GM18873 (cell line): Measurements from ENCODE around the gene CDK9.

Experiments
- ATAC-seq: cut with Tn5 transposase; IDR thresholded peaks from one replicate; pipeline ENCODE4 v1.9.1; 2021; ENCODE audit warnings: mild to moderate bottlenecking, moderate library complexity, moderate number of reproducible peaks; ENCODE audit not compliant: unreplicated experiment, low FRiP score

CDK9 gene

DNA sequence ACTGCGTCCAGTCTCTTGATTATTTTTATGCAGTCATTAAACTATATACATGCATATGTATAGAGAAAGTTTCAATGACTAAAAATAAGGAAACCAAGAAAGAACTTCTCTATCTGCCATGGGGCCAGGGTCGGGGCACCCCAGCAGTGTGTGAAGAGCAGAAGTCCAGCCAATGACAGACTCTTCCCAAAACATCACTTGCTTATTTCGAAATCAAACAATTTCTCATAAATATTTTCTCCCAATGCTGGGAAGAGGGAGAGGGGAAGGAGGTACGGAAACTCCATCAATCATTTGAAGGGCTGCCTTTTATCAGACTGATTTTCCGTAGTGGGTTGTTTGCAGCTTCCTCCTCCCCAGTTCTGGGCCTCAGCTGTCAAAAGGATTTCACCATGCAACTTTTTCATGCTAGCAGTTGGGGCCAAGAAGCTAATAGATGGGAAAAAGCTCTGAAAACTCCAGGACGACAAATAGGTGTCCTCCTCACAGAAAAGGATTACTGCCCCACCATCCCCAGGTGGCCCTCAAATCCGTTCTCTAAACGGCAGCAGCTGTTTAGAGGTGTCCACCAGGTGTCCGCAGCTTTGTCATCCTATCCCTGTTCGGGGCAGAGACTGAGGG lies 16.2 kb downstream of the CDK9 start:
- no peak for ATAC-seq

DNA sequence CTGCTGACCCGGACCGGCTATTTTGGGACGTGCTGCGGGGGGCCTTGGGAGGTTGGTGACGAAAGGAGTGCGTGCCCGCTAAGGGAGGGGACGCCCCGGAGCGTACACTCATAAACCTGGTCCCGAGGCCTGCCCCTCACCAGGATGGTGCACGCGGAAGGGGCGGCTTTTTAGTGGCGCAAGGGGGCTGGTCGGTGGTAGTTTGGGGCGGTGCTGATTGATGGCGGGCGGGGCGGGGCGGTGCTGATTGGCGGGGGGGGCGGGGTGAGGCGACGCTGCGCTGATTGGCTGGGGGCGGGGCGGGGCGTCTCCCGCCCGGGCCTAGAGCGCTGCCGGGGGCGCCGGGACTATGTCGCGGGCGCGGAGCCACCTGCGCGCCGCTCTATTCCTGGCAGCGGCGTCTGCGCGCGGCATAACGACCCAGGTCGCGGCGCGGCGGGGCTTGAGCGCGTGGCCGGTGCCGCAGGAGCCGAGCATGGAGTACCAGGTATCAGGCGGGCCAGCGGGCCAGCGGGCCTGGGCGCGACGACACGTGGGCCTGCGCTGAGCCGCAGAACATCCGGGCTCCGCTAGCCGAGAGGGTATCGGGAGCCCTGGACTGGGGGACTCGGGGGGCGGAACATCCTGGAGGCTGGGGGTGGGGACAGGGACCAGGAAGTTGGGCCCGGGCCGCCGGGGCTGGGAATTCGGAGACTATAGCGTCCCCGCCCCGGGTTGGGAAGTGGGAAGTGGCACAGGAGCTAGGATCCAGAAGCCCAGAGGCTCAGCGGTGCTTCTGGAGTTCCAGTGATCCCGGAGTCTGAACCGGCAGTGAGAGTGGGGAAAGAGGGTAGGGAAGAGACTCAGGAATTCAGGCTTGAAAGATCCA lies 17.0 kb downstream of the CDK9 start, which contains the start of gene FPGS:
TSS of gene FPGS (plus strand) at position 307 of the 868 bp plus-strand sequence. CDS start at position 350, 43 bp downstream.
- peak; percentile 48 for ATAC-seq

DNA sequence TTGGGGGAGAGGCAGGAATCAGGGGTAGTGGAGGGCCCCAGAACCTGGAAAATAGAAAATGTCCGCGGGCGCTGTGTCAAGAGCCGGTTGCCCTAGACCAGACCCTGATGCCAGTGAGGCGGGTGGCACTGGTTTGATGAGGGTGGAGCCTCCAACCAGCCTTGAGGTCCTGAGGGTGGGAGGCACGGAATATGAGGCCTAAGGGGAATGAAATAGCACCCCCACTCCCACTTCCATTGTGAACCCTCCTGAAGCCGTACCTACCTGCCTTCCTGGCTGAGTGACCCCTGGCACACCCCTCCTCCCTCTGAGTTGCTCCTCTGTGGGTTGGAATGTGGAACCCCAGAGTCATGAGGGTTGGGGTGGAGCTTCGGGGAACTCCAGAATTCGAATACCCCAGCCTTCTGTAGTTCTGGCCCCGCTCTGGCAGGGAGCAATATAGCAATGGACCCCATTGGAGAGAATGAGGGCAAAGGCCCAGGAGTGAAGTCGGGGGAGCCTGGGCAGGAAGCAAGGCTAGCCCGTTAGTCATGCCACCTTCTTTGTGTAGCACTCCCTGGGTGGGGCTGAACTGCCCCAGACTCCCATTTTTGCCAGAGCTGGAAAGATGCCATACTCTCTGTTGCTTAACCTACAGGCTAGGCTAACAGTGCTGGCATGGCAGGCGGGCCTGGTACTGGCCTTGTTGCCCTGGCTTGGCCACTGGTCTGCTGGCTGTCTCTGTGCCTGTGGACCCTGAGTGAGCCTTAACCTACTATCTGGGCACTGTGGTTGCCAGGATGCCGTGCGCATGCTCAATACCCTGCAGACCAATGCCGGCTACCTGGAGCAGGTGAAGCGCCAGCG lies 17.9 kb downstream of the CDK9 start:
- no peak for ATAC-seq

DNA sequence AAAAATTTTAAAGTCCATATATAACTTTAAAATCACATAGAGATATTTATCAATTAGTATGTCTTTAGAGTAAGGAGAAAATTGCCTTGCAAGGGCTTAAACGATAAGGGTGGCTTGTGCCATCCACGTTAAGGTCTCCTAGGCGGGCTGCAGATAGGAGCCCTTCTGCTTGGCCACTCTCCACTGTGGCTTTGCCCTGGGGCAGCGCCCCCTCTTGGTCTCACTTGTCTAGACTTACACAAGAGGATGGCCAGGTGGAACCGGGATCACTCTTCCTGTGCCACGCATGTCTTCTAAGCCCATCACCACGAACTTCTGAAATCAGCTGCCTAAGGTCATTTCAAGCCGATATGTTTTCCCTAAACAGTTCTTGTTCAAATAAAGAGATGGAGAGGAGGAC lies 19.8 kb downstream of the CDK9 start:
- ATAC-seq: no peak

DNA sequence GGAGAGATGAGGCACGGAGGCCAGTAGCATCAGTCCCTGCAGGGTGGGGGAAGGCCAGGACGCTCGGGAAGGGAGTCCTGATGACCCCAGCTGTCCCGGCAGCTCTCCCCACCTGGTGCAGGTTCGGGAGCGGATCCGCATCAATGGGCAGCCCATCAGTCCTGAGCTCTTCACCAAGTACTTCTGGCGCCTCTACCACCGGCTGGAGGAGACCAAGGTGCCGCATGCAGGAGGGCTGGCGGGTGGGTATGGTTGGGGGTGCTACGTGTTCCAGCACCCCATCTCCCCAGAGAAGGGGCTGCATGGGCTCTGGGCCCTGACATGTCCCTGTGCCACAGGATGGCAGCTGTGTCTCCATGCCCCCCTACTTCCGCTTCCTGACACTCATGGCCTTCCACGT lies 21.0 kb downstream of the CDK9 start:
- no peak for ATAC-seq

DNA sequence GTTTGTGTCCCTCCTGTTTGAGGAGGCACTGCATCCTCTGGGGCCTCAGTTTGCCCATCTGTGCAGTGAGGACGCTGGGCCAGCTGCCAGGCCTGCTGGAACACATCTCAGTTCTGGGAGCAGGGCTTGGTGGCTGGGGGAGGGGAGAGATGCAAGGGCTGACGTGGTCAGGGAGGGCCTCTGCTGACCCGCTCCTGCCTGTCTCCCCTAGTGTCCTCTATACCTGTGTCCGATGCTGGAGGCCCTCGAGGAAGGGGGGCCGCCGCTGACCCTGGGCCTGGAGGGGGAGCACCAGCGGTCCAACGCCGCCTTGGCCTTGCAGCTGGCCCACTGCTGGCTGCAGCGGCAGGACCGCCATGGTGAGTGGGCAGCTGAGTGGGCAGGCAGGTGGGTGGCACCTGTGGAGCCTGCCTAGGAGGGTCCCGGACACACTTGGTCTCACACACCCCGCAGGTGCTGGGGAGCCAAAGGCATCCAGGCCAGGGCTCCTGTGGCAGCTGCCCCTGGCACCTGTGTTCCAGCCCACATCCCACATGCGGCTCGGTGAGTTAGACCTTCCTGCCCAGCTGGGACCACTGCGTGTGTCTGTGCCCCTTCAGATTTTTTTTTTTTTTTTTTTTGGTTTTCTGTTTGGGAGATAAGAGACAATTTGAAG lies 22.6 kb downstream of the CDK9 start:
- ATAC-seq: no peak

DNA sequence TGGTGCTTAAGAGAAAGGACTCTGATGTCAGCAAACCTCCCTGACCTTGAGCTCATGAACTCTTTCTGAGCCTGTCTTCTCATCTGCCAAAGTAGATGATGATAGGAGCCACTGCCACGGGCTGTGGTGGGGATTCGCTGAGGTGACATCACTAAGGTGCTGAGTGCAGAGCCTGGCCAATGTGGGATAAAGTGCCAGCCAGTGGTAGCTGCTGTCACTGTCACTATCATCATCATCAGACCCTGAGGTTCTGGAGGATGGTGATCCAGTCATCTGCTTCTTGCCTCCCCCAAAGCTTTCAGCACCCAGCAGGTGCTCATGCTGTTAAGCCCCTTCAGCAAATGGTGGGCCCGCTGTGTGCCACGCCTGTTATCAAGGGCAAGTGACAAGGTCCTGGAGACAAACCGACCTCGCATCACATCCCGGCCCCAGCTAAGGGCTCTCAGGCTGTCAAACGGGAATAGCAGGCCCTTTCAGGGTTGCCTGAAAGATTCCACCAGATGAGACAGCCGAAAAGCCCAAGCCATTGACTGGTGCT lies 23.2 kb downstream of the CDK9 start:
- ATAC-seq: no peak

DNA sequence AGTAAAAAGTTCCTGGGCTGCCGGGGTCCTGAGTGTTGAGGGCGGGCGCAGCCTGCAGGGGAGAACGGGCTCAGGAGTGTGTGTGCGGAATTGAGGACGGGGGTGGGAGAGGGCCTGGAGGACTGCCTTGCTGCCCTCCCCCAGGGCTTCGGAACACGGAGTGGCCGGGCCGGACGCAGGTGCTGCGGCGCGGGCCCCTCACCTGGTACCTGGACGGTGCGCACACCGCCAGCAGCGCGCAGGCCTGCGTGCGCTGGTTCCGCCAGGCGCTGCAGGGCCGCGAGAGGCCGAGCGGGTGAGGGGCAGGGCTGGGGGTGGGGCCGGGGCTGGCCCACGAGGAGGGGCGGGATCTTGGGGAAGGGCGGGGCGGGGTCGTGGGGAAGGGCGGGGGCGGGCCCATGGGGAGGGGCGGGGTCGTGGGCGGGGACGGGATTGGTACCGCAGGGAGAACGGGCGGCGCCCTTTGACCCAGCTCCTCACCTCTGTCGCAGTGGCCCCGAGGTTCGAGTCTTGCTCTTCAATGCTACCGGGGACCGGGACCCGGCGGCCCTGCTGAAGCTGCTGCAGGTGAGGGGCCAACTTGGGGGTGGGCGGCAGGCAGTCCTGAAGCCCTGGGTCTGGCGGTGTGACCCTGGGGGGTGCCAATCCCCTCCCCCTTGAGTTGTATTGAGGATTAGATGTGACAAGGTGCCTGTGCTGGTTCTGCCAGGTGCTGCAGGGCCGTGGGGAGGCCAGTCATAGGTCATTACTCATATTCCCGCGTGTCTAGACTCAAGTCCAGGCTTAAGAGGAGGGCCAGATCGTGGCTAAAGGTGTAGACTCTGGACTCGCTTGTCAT lies 23.9 kb downstream of the CDK9 start:
- ATAC-seq: no peak

DNA sequence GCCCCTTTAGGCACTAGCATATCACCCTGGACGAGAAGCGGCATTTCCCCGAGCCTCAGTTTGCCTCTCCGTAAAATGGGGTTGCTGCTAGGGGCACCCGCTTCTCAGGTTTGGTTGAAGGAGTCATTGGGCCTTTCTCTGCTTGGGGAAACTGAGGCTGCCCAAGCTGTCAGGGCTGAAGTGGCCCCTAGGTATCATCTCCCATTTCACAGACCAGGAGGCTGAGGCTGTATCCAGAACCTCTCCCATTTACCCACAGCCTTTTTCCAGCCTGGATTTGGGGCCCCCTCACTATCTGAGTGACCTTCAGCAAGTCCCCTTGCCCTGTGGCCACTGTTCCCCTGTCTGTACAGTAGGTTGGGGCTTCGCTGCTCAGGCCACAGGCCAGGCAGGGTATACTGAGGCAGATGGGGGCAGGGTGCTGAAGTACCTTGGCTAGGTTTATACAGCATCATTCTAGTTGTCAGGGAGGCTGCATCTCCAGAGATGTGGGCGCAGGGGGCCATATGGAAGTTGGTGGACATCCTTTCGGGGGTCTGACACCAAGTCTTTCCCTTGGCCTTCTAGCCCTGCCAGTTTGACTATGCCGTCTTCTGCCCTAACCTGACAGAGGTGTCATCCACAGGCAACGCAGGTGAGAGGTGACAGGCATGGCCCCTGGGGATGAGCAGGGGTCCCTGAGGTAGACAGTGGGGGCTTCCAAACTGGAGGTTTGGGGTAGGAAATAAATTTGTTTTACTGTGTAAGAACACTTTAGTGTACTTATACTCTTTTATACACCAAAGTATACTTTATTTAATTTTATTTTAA lies 24.7 kb downstream of the CDK9 start:
- ATAC-seq: no peak

DNA sequence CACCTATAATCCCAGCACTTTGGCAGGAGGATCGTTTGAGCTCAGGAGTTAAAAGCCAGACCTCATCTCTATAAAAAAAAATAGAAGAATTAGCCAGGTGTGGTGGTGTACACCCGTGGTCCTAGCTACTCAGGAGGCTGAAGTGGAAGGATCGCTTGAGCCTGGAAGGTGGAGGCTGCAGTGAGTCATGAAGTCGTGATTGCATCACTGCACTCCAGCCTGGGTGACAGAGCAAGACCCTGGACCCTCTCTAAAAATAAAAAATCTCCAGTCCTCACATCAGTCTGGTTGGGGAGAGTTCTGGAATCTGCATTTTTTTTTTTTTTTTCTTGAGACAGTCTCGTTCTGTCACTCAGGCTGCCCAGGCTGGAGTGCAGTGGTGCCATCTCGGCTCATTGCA lies 26.2 kb downstream of the CDK9 start:
- ATAC-seq: no peak

DNA sequence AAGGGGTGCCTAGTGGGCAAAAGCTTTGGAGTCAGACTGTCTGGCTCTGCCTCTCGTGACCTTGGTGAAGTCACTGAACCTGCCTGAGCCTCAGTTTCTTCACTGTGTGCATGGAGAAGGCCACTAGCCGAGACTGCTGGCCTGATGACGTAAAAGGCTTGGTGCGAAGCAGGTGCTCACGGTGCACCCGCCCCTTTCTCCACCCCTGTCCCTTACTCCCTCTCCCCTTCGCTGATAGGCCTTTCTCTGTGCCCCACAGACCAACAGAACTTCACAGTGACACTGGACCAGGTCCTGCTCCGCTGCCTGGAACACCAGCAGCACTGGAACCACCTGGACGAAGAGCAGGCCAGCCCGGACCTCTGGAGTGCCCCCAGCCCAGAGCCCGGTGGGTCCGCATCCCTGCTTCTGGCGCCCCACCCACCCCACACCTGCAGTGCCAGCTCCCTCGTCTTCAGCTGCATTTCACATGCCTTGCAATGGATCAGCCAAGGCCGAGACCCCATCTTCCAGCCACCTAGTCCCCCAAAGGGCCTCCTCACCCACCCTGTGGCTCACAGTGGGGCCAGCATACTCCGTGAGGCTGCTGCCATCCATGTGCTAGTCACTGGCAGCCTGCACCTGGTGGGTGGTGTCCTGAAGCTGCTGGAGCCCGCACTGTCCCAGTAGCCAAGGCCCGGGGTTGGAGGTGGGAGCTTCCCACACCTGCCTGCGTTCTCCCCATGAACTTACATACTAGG lies 27.3 kb downstream of the CDK9 start:
- ATAC-seq: no peak

DNA sequence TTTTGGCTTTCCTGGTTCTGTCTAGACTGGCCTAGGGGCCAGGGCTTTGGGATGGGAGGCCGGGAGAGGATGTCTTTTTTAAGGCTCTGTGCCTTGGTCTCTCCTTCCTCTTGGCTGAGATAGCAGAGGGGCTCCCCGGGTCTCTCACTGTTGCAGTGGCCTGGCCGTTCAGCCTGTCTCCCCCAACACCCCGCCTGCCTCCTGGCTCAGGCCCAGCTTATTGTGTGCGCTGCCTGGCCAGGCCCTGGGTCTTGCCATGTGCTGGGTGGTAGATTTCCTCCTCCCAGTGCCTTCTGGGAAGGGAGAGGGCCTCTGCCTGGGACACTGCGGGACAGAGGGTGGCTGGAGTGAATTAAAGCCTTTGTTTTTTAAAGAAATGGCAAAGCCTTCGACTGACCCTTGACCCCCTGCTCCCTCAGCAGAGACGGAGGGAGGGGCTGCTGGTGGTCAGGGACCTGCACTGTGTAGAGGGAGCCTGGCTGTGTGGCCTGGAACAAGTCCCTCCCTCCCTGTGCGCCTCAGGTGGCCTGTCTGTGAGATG lies 27.9 kb downstream of the CDK9 start:
- no peak for ATAC-seq

DNA sequence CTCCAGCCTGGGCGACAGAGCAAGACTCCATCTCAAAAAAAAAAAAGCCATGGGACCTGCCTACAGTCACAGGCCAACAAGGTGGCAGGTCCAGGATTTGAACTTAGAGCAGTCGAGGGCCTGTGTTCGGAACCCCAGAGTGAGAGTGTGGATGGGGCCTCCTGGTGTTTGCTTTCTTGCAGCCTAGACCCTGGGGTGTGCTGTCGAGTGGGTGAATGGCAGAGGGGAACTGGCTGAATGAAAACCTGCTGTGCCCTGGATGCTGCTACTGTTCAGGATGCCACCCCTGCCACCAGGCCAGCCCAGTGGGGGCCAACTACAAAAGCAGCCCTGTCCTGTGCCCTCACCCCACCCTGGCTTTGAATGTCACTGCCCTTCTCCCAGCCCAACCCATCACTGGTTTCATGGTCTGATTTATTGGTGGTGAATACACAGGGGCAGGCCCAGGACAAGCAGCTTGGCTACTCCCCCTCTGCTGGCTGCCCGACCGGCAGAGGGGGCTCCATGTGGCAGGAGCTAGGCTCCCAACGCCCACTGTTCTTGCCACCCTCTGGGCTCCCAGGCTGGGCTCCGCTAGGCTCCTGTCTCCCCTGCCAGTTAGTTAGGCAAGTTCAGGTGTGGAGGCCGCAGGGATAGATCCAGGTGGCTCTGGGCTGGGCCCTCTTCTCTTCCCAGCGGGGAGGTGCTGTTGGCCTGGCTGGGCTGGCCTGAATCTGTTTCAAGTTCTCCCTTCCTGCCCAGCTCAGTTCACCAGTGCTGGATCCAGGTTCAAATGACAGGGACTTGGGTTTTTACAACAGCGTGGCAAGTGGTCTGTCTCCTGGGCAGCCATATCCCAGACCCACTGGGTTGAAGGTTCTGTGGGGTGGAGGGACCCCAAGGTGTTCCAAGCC lies 29.0 kb downstream of the CDK9 start:
- ATAC-seq: no peak

DNA sequence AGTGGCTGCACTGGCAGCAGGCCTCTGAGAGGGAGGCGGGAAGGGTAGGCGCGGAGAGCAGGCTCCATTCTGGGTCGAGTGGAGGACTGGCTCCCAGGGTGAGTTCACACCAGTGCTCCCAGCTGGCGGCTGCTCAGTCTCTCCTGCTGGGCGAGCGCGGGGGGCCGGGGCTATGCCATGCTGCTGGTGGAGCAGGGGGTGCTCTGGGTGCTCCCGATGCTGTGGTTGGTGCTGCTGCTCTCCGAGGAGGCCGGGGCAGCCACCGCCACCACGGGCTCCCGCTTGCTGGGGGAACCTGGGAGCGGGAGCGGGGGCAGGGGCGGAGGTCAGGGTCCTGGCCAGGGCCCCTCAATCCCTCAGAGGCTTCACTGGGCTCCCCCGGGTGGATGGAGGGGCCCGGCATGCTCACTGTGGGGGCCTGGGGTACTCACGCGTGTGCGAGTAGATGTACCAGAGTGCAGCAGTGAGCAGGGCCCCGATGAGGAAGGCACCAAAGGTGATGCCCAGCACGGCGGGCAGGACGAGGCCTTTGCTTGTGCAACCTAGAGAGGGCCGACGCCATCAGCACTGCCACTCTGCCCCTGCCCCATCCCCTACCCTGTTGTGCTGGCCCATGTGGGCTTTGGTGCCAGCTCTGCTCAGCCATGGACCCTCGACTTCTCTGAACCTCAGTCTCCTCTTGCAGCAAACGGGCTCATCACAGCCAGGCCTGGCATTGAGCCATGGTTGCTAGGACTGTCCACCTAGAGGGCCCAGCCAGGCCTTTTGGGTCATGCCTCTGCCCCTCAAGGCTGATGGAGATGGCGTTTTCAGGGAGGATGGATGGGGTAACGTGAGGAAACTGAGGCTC lies 29.9 kb downstream of the CDK9 start:
- no peak for ATAC-seq

DNA sequence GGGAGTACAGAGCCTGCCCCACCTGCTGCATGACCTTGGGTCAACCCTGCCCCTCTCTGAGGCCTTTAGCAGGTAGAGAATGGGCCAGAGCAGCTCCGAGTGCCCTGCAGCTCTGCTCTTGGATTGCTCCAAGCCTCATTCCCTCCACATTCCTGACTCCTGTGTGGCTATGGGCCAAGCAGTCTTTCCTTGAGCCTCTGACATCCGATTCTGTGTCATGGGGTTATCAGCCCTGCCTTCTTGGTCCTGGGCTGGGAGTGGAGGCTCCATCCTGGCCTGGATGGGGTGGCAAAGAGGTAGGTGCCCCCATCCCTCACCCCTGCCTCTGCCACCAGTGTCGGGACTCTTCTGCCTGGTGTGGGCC lies 30.5 kb downstream of the CDK9 start:
- ATAC-seq: no peak

DNA sequence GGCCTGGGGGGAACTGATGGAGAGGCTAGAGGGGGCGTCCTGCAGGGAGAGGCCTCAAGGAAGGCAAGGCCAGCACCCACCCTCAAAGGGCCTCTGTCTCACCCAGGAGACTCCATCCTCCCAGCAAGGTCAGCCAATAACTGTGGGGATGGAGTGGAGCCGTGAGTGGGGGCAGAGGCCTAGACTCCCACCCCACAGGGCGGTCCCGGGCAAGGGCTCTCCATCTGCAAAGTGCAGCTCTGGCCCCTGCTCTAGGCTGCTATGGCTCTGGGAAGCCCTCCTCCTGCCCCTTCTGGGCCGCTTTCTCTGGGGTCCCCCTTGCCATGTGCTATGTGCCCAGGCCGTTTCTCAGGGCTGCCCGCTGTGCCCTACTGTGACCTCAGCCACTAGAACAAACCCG lies 30.9 kb downstream of the CDK9 start:
- no peak for ATAC-seq
